WERI-Rb-1 (cell line): ENCODE results near the gene RBM17.
A peak's percentile ranks its signal among the peaks of the same experiment; 100 is the strongest.
"Not testable (repeated sequence)": the region's sequence is repeated elsewhere in the genome, so short reads cannot be mapped to it uniquely, and the experiment has no call there.

Source experiments
- DNase-seq: peaks from one replicate; pipeline ENCODE4 v3.0.0-alpha.2; 2020
- H3K27ac ChIP-seq: fragments of 250-450 bp; sonication (Bioruptor Pico); 2 replicates; pipeline ENCODE4 v1.5.1; 2020; ENCODE audit warnings: mild to moderate bottlenecking, moderate library complexity
- H3K27me3 ChIP-seq: fragments of 250-450 bp; sonication (Bioruptor Pico); 2 replicates; pipeline ENCODE4 v1.5.1; 2021; ENCODE audit warnings: mild to moderate bottlenecking, low read depth, moderate library complexity; ENCODE audit not compliant: insufficient read depth, severe bottlenecking
- H3K36me3 ChIP-seq: fragments of 250-450 bp; sonication (Bioruptor Pico); 2 replicates; pipeline ENCODE4 v1.5.1; 2020; ENCODE audit warnings: mild to moderate bottlenecking, moderate library complexity
- H3K4me3 ChIP-seq: 2 replicates; pipeline ENCODE4 v1.5.1; 2011; ENCODE audit warnings: low read depth, mild to moderate bottlenecking, control low read depth, low read length
- H3K9me3 ChIP-seq: fragments of 250-450 bp; sonication (Bioruptor Pico); 2 replicates; pipeline ENCODE4 v1.5.1; 2021; ENCODE audit warnings: mild to moderate bottlenecking, moderate library complexity; ENCODE audit not compliant: severe bottlenecking
- CTCF ChIP-seq: IDR thresholded peaks from 2 replicates; pipeline ENCODE4 v1.5.1; 2011; ENCODE audit warnings: low read depth, mild to moderate bottlenecking, control low read depth, inconsistent platforms, low read length

Gene RBM17

GRCh38 chr10:6162589-6163356 lies 73.9 kb downstream of the RBM17 start:
- Histone ChIP-seq H3K9me3 (no peaks in the 10 kb centered on the region), H3K27me3 (no peaks in the 10 kb centered on the region), H3K27ac (no peak overlapping the region), H3K36me3 (no peaks in the 10 kb centered on the region), H3K4me3 (no peak overlapping the region; the same call in 1 of the 2 replicates)
- DNase-seq, result no peak
- no peak for TF ChIP-seq CTCF

- peak overlapping the region; percentile 65 for H3K4me3 ChIP-seq
- peak; percentile 67 for DNase-seq
- no peak for TF ChIP-seq CTCF
- H3K27ac ChIP-seq, result peak overlapping the region; percentile 36
- H3K36me3 ChIP-seq, result no peaks in the 10 kb centered on the region
- no peaks in the 10 kb centered on the region for H3K27me3 ChIP-seq
- H3K9me3 ChIP-seq, result no peaks in the 10 kb centered on the region
Observed at GRCh38 chr10:6163364-6164270, 74.8 kb downstream of the RBM17 start.

GRCh38 chr10:6164271-6165095 lies 75.6 kb downstream of the RBM17 start:
- Histone ChIP-seq H3K4me3 (peak overlapping the region; percentile 65), H3K36me3 (no peaks in the 10 kb centered on the region), H3K27ac (peak overlapping the region; percentile 36; the same call in 1 of the 2 replicates), H3K27me3 (no peaks in the 10 kb centered on the region), H3K9me3 (no peaks in the 10 kb centered on the region)
- no peak for TF ChIP-seq CTCF
- DNase-seq, result no peak

- H3K9me3 ChIP-seq, result no peaks in the 10 kb centered on the region
- no peaks in the 10 kb centered on the region for H3K36me3 ChIP-seq
- no peak overlapping the region for H3K27ac ChIP-seq
- H3K4me3 ChIP-seq, result no peak overlapping the region
- no peak for TF ChIP-seq CTCF
- no peak for DNase-seq
- H3K27me3 ChIP-seq, result no peaks in the 10 kb centered on the region
Observed at GRCh38 chr10:6165221-6165725, 76.4 kb downstream of the RBM17 start.

- H3K4me3 ChIP-seq, H3K36me3 ChIP-seq, H3K9me3 ChIP-seq, H3K27me3 ChIP-seq, H3K27ac ChIP-seq, DNase-seq: not testable (repeated sequence)
Observed at GRCh38 chr10:6165933-6166332, 77.1 kb downstream of the RBM17 start.
